ENCODE data around the gene RNF4.

GRCh38 chr4:2449051-2449450 lies 19.9 kb upstream of the RNF4 start:
- TF ChIP-seq CTCF (IDR thresholded peaks at IDR 0.05) (no peak), POLR2A (IDR thresholded peaks at IDR 0.05) (no peak)
